ENCODE data around the gene GPR84. TPM values are rescaled to one million over a fixed set of nuclear protein-coding genes. Genes with fewer than 3 reads are reported as not detected.

The GPR84 gene
- total and polyA plus RNA-seq, 9 of the 15 experiments (the other 6 are each of a cell fraction or from before 2014, with no cell fraction given), result 0.07 to 0.18 (median 0.11) TPM; not detected in 5

GRCh38 chr12:54358945-54359761, 5.1 kb downstream of the GPR84 start (continued):
- no peak for TF ChIP-seq ZNF165 (CRISPR knock-in tag; IDR thresholded peaks at IDR 0.05; ENCODE audit: borderline replicate concordance)
- TF ChIP-seq, protein P1, sequence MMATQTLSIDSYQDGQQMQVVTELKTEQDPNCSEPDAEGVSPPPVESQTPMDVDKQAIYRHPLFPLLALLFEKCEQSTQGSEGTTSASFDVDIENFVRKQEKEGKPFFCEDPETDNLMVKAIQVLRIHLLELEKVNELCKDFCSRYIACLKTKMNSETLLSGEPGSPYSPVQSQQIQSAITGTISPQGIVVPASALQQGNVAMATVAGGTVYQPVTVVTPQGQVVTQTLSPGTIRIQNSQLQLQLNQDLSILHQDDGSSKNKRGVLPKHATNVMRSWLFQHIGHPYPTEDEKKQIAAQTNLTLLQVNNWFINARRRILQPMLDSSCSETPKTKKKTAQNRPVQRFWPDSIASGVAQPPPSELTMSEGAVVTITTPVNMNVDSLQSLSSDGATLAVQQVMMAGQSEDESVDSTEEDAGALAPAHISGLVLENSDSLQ (IDR thresholded peaks at IDR 0.05), result peak; percentile 99
- no peak for TF ChIP-seq YBX1 (IDR thresholded peaks at IDR 0.05)
- no peak for TF ChIP-seq PTRF (tag; IDR thresholded peaks at IDR 0.05)
- peak; percentile 67; the same call in 1 of the 2 replicates for TF ChIP-seq GATAD2A (IDR thresholded peaks at IDR 0.05)
- no peak for TF ChIP-seq FOXJ3 (CRISPR knock-in tag; IDR thresholded peaks at IDR 0.05)
- TF ChIP-seq RBM15 (IDR thresholded peaks at IDR 0.05; ENCODE audit: insufficient read depth, low read length), result no peak
- TF ChIP-seq, protein P2, sequence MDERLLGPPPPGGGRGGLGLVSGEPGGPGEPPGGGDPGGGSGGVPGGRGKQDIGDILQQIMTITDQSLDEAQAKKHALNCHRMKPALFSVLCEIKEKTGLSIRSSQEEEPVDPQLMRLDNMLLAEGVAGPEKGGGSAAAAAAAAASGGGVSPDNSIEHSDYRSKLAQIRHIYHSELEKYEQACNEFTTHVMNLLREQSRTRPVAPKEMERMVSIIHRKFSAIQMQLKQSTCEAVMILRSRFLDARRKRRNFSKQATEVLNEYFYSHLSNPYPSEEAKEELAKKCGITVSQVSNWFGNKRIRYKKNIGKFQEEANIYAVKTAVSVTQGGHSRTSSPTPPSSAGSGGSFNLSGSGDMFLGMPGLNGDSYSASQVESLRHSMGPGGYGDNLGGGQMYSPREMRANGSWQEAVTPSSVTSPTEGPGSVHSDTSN (CRISPR knock-in tag; IDR thresholded peaks at IDR 0.05; ENCODE audit: low read depth), result peak; percentile 98
- TF ChIP-seq, protein P2 (tag; conservative IDR thresholded peaks at IDR 0.05; ENCODE audit: low read depth), result peak; percentile 100
- TF ChIP-seq GATA2 (CRISPR knock-in tag; IDR thresholded peaks at IDR 0.05), result peak; percentile 45
- no peak; a peak in 2 of 4 replicates for TF ChIP-seq ZNF639 (CRISPR knock-in tag; conservative IDR thresholded peaks at IDR 0.05 in 1 of 2, IDR thresholded peaks at IDR 0.05 in 1 of 2)
- TF ChIP-seq SNIP1 (IDR thresholded peaks at IDR 0.05; ENCODE audit: low read depth), result no peak
- TF ChIP-seq, protein P3, sequence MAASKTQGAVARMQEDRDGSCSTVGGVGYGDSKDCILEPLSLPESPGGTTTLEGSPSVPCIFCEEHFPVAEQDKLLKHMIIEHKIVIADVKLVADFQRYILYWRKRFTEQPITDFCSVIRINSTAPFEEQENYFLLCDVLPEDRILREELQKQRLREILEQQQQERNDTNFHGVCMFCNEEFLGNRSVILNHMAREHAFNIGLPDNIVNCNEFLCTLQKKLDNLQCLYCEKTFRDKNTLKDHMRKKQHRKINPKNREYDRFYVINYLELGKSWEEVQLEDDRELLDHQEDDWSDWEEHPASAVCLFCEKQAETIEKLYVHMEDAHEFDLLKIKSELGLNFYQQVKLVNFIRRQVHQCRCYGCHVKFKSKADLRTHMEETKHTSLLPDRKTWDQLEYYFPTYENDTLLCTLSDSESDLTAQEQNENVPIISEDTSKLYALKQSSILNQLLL (CRISPR knock-in tag; IDR thresholded peaks at IDR 0.05; ENCODE audit: borderline replicate concordance), result no peak
- TF ChIP-seq ZNF707 (CRISPR knock-in tag; conservative IDR thresholded peaks at IDR 0.05), result no peak
- no peak for TF ChIP-seq SETDB1 (IDR thresholded peaks at IDR 0.05; ENCODE audit: low read length)
- peak; percentile 74; the same call in 1 of the 2 replicates for TF ChIP-seq KAT7 (CRISPR knock-in tag; IDR thresholded peaks at IDR 0.05; ENCODE audit: borderline replicate concordance)
- TF ChIP-seq ZNF79 (CRISPR knock-in tag; IDR thresholded peaks at IDR 0.05; ENCODE audit: low read depth), result no peak
- peak; percentile 98 for TF ChIP-seq HDAC2 (IDR thresholded peaks at IDR 0.05)
- no peak for TF ChIP-seq ZNF586 (CRISPR knock-in tag; conservative IDR thresholded peaks at IDR 0.05)

Measured in K562 (cell line).